ENCODE measurements around the gene SLC46A2.

GRCh38 chr9:112853882-112854585 is 36.6 kb downstream of the SLC46A2 start:
- TF ChIP-seq CTCF (IDR thresholded peaks at IDR 0.05) (no peak), POLR2A (IDR thresholded peaks at IDR 0.05) (no peak)

Data from lower leg skin (tissue), 3 donors.